NCI-H146 treated with DMSO at 0.1 percent for 48 hours (cell line): ENCODE data around the gene RRN3.
"Not testable (repeated sequence)": the region's sequence is repeated elsewhere in the genome, so short reads cannot be mapped to it uniquely, and the experiment has no call there.

ENCODE experiments used
- DNase-seq: peaks from one replicate; lab custom pipeline; 2025; ENCODE audit not compliant: unreplicated experiment; lab: John Stamatoyannopoulos, UW

Gene RRN3, protein sequence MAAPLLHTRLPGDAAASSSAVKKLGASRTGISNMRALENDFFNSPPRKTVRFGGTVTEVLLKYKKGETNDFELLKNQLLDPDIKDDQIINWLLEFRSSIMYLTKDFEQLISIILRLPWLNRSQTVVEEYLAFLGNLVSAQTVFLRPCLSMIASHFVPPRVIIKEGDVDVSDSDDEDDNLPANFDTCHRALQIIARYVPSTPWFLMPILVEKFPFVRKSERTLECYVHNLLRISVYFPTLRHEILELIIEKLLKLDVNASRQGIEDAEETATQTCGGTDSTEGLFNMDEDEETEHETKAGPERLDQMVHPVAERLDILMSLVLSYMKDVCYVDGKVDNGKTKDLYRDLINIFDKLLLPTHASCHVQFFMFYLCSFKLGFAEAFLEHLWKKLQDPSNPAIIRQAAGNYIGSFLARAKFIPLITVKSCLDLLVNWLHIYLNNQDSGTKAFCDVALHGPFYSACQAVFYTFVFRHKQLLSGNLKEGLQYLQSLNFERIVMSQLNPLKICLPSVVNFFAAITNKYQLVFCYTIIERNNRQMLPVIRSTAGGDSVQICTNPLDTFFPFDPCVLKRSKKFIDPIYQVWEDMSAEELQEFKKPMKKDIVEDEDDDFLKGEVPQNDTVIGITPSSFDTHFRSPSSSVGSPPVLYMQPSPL

DNA sequence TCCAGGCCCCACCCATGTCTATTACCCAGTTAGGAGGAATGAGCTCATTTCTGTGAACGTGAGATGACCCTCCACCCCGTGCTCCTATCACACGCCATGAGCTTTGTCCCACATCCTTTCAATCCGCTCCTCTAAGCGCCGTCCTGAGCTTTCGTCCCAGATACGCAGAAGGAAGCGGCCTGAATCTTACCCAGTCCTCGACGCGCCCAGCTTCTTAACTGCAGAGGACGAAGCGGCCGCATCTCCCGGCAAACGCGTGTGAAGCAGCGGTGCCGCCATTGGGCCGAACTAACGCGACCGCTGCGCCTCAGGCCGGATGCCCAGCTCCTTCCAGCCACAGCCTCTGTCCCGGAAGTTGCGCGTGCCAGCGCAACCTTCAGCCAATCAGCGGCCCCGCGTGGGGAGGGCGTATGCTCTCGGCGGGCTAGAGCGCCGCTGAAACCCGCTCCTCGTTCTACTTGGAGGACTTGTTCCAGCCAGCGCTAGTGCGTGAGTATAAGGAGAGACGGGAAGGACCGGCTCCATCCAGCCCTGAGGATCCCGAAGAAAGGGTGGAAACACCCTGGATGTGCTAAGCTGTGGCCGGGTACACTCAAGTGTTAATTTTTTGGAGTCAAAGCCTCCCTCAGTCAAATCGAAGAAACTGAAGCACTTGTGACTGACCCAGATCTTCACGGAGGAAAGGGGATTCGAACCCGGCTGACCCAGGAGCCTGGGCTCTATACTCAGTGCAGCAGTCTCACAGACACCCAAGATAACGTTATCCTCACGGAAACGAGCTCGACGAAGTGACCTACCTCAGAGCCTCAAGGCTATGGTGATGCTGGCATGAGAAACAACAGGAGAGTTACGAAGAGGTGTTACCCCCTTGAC lies at the start of gene RRN3:
RRN3 (minus strand) TSS at position 318 of the 873 bp plus-strand sequence; CDS start at position 279, 39 bp downstream.
- peak; percentile 91 for DNase-seq

DNA sequence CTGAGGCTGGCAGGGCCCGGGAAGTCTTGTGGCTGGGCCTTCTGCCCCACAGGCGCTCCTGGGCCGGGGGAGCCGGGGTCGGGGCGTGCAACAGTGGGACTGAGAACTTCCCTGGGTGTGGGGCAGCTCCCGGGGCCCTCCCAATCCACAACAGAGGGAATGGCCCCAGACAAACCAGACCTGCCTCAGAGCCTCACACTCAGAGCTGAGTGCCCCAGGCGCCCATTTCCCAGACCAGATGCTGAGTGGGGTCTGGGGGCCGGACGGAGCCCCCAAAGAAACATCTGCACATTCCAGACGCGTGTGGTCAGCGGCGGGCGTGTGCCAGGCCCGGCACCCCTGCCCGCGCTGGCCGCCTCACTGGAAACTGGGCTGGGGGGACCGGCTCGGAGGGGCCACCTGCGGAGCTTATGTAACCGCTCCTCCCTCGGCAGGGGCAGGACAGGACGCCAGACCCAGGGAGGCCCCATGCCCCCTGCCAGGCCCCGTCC lies 49.6 kb upstream of the RRN3 start:
- DNase-seq, result not testable (repeated sequence)

DNA sequence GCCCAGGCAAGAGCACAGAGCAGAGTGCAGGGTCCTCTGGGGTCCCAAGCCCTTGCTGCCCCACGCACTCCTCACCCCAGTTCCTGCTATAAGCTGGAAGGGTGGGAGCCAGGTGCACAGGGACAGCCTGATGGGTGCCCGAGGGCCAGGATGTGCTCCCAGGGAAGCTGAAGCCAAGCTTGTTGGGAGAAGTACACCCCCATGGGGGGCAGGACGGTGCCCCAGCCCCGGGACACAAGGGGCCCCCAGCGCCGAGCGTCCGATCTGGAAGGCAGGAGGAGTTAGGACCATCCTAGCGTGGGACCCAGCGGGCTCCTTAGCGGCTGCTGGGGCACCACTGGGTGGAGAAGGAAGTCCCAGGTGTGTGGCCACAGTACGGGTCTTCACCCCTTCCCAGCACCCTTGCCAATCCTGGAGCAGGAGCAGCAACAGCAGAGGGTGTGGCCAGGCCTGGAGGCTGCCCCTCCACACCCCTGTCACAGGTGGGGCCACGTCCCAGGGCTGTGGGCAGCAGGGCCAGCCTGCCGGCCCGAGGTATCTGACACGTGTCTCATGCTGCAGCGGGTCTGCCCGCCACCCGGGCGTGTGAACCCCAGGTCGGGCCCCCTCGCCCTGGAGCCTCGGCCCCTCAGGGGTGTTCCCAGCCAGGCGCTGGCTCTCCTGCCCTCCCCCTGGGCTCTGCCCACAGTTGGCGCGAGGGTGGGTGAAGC lies 49.0 kb upstream of the RRN3 start:
- DNase-seq, result not testable (repeated sequence)

DNA sequence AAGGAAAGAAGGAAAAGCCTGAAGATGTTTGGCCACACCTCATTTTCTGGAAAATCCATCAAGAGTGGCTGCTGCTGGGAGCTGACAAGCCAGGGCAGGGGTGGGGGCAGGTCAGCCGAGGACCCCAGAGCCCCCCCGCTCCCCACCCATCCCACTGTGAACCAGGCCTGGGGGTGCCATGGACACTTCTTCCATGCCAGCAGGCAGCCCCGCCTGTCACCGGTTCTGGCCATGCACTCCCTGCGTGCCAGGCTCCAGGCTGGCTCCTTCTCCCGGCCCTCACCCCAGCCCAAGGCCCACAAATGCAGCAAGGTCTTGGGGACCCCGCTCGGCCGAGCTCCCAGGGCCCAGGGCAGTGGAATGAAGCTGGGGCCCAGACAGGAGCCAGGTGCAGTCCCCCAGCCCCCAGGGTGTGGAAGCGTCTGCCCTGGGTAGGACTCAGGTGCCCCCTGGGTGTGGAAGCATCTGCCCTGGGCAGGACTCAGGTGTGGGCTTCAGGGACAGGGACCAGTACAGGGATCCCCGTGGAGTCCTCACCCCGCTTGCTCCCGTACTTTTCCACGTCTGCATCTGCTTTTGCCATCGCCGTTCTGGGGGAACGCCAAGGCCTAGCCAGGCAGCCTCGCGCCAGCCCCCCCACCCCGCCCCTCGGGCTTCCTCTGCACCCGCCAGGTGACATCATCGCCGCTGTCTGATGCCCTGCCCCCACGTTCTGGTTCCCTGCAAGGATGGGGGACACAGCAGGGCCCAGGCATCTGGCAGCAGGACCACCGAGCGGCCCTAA lies 48.2 kb upstream of the RRN3 start:
- not testable (repeated sequence) for DNase-seq

DNA sequence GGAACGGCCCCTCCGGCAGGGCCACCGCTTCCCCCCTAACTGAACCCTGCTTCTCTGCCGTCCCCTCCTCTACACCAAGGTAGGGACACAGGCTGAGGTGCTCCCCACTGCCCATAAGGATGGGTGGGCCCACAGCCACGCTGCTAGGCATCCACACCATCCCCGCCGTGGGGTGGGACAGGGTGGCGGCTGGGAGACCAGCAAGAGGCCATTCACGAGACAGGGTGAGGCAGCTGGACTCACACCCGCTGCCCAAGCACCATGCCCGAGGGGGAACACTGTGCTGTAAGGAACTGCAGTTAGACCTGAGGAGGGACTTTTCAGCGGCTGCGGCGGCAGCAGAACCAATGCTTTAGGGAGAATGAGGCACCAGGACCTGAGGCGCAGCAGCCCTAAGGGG lies 47.5 kb upstream of the RRN3 start:
- DNase-seq, result no peak

DNA sequence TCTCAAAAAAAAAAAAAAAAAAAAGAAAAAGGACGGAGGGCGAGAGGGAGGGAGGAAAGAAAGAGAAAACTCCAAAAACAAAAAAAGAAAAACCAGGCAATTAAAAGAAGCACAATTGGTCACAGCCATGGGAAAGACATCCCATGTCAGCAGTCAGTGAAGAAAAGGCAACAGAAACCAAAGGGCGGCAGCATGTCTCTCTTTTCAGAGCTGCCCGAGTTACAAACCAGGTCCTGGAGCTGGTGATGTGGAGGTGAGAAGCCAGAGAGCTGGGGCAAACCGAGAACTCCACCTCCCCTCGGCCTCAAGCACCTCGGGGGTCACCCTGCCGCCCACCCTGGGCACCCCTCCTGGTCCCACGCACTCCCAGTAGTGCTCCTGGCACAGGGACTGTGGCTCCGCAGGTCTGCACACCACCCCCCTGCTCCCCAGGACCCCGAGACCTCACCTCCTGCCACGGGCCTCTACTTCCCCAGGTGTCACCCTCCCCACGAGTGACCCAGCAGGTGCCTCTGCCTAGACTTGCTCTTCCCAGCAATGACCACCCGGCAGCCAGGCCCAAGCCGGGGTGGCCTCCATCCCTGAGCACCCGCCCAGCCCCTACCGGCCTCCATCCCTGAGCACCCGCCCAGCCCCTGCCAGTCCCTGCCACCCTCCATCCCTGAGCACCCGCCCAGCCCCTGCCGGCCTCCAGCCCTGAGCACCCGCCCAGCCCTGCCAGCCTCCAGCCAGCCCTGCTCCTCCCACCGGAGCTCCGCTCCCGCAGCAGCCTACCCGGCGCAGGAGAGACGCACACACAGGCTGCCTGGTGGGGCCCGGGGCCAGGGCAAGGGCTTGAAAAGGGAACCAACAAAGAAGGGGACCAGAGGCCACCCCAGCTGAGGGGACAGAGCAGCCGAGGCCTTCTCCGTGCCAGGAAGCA lies 46.6 kb upstream of the RRN3 start:
- not testable (repeated sequence) for DNase-seq

DNA sequence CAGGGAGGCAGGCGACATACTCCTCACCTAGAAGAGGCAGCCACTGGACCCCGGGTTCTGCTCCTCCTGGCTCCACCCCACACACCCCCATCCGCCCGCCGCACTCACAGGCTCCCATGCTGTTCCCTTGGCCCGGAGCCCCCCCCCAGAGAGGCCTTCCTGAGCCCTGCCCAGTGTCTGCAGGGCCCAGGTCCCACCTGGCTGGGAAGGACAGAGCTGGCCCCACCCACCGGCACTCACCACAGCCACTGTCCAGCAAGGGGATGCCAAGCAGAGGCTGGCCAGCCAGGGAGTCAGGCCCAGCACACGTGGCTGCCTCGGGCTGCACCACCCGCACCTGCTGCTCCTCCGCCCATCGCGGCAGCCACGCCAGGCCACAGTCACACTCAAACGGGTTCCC lies 43.4 kb upstream of the RRN3 start:
- not testable (repeated sequence) for DNase-seq

DNA sequence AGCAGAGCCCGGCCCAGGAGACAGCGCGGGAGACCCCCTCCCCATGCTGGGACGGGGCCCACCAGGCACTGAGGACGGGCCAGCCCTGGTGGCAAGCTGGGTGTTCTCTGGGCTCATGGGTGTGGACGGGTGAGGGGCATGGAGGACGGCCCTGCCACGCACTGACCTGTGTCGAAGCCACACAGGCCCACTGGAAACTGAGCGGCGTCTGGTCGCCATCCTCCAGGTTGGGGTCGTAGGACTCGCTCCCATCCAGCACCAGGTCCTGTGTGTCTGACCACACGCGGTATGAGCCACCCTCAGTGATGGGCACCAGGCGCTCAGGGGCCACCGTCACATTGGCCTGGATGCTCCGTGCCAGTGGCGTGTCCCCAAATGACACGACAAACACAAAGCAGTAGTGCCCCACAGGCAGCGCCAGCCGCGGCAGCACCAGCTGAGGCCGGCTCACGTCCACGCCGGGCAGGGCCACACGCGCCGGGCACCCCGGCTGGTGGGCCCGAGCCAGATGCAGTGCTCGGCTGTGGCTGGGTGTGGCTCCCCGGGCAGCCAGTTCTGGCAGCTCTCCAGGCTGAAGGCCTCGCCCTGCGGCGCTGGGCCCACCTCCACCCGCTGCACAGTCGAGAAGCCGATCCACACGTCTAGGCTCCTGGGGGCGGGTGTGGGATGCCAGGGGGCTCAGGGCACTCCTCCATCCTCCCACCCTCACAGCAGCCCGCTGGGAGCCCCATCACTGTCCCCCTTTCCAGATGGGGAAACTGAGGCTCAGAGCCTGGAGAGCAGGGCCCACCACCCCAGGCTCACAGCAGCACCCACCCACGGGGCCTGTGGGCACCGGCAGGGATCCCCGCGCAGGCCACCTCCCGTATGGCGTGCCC lies 41.6 kb upstream of the RRN3 start:
- DNase-seq, result not testable (repeated sequence)

DNA sequence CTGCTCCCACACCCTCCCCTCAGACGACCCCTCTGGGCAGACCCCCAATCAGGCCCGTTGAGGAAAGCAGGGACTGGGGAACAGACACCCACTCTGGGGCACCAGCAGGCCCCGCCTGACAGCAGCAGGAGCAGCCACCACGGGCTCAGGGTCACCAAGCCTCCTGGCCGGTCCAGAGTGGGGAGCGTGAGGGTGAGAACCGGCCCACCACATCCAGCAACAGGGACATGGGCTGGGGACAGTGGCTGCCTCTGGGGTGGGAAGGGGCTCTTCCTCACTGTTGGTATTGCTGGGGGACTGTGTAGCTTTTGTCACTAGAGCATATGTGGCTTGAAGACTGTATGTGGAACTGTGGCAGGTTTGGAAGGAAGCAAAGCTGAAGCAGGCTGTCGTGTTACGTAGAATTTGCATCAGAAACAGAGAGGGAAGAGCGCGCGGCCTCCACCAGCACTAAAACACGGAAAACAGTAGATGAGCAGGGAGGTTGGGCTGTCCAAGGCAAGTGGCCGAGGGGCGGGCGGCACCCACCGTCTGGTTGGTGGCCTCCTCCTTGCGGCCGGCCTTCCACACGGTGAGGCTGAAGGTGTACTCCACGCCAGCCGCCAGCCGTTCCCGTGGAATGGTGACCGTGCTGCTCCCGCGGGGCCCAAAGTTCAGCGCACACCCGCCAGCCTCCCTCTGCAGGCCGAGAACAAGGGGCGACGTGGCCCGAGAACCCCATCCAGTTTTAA lies 40.8 kb upstream of the RRN3 start:
- DNase-seq, result not testable (repeated sequence)

DNA sequence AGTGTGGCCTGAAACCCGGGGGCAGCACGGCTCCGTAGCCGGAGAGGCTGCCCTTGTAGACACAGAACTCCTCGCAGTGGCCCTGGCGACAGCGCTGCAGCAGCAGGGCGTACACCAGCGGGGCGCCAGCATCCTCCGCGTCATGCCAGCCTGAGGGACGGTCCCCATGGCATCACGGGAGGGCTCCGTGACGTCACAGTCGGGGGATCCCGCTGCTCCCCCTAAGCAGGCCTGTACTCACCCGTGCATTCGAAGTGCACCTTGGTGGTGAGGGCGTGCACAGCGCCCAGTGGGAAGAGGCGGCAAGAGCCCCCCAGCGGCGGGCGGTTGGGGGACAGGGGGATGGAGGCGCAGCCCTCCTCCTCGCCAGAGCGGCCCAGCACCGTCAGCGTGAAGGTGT lies 39.5 kb upstream of the RRN3 start:
- not testable (repeated sequence) for DNase-seq

DNA sequence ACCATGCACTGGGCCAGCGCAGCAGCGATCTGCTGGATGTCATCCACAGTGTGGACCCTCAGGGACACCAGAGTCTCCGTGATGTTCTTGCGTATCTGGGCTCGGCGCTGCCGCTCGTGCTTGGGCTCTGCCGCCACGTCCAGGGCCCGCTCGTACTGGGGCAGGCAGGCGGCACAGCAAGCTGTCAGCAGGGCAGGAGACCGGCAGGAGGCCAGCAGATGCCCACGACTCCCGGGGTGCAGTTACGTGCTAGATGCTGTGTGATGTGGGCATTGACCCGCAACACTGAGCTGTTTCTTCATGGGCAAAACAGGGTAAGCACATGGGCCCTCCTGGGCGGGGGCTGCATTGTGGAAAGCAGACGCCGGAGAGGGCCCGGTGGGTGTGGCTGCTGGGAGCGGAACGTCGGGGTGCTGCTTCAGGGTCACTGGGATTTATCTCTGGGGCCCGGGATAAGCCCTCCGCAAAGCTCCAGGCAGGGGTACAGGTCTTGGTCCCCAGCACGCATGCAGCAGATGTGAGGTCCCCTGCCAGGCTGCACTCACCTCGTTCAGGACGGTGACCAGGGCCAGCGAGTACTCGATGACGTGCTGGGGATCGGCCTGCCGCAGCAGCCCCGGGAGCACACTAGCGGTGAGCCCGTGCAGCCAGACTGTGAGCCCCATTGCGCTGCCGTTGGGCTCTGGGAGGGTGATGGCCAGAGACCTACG lies 38.8 kb upstream of the RRN3 start:
- DNase-seq, result not testable (repeated sequence)

DNA sequence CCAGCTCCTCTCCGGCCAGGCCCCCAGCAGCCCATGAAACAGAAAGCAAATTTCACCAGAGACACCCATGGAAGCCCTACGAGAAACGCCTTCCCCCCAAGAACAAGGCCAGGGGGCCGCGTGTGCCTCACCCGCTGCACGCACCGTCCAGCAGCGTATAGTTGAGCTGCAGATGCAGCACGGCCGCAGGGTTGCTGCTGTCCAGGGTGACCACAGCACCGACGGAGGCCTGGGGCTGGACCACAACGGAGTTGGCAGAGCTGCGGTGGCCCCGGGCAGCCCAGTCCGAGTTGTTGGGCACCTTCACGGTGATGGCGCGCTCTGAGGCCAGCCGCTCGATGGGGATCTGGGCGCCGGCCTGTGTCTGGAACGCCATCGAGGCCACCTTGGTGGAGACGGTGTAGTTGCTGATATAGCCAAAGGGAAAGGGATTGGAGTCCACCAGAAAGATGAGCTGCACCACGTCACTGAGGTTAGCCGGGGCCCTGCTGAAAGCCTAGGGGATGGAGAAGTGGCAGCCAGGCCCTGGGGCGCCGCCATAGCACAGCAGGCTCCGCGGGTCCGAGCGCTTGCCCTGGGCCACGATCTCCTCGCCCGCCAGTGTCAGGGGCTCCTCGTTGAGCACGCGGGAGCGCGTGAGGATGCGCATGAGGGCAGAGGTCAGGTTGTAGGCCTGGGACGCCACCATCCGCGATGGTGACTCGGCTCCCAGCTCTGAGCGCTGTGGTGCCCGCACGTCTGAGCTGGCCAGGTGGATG lies 37.0 kb upstream of the RRN3 start:
- DNase-seq, result not testable (repeated sequence)

DNA sequence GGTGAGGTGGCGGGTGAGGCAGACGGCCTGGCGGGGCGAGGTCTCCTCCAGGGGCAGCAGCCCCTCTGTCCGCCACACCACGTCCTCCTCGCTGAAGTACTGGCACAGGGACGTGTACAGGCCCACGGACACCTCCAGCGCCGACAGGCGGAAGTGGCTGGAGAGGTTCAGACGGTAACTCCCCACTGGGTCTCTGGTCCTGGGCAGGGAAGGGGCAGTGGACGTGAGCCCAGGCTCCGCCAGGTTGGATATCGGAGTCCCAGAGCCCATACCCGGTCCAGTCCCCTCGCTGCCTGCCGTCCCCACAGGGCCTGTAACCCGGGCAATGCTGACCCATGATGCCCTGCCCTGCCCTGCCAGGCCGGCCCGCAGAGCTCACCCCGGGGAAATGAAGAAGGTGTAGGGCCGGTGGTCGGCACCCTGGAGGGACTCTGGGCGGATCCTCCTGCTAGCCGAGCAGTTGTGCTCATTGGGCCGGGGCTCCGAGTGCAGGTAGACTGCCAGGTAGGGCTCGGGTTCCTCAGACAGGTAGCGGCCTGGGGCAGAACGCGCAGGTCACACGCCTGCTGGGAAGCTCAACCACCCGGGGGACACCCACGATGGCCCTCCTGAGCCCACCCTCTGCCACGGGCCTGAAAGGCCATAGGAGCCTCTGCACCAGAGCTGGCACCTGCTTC lies 36.3 kb upstream of the RRN3 start:
- not testable (repeated sequence) for DNase-seq

DNA sequence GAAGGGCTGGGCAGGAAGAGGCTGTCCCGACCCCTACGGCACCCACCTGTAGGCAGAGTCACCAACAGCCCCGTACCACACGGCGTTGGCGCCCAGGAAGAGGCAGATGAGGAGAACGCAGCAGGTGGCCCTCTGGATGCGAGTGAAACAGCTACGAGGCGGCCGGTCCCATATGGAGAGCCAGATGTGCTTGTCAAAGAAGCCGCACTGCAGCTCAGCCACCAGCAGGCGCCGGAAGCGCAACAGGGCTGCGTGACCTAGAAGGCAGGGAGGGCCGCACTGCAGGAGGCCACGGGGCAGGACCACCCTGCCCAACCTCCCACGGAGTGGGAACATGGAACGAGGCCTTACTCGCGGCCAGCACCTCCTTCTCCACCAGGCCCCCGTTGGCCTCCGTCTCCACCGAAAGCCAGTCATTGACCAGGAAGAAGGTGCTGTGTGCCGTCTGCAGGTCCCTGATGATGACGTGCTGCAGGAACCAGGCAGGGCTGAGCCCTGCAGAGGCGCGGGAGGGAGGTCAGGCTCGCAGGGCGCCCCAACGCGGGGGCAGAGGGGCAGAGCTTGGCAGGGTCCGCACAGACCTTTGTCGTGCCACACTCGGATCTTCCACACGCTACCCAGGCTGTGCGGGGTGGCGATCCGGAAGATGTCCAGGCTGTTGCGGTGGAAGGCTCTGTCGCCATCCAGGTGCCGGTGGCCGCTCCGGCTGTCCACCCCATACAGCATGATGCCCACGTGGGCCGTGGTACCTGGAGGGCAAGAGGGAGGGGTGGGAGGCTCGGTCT lies 33.8 kb upstream of the RRN3 start:
- DNase-seq, result not testable (repeated sequence)
